Epithelial cell of esophagus (primary cell): ENCODE data around the gene LONP1.

ENCODE experiments used
- DNase-seq: peaks from one replicate; pipeline ENCODE4 v3.0.0; 2010; ENCODE audit warnings: low read depth
- H3K4me3 ChIP-seq: 2 replicates; pipeline ENCODE4 v1.5.1; 2011; ENCODE audit warnings: mild to moderate bottlenecking, low read length, control low read depth
- CTCF ChIP-seq: IDR thresholded peaks from 2 replicates; pipeline ENCODE4 v1.5.1; 2011; ENCODE audit warnings: low read depth, mild to moderate bottlenecking, low read length, control low read depth, inconsistent platforms; ENCODE audit not compliant: insufficient read depth; ENCODE audit errors: missing control alignments

Gene LONP1

GRCh38 chr19:5676105-5676771 is 43.7 kb downstream of the LONP1 start:
- no peak for TF ChIP-seq CTCF
- H3K4me3 ChIP-seq, result no peak overlapping the region
- DNase-seq, result no peak

GRCh38 chr19:5674714-5675113 is 45.2 kb downstream of the LONP1 start:
- TF ChIP-seq CTCF, result no peak
- no peak overlapping the region for H3K4me3 ChIP-seq
- DNase-seq, result peak; percentile 32

- no peak for TF ChIP-seq CTCF
- DNase-seq, result no peak
- H3K4me3 ChIP-seq, result no peak overlapping the region
Observed at GRCh38 chr19:5673752-5674151, 46.2 kb downstream of the LONP1 start.

- no peak for DNase-seq
- TF ChIP-seq CTCF, result no peak
- no peak overlapping the region for H3K4me3 ChIP-seq
Observed at GRCh38 chr19:5672708-5673459, 47.1 kb downstream of the LONP1 start.

GRCh38 chr19:5671600-5671999 is 48.3 kb downstream of the LONP1 start:
- H3K4me3 ChIP-seq, result no peak overlapping the region
- no peak for TF ChIP-seq CTCF
- DNase-seq, result no peak

GRCh38 chr19:5669212-5669611 is 50.7 kb downstream of the LONP1 start:
- TF ChIP-seq CTCF, result no peak
- DNase-seq, result no peak
- no peak overlapping the region for H3K4me3 ChIP-seq
